GM21576 (cell line): ENCODE measurements around the gene RFC4.

ENCODE experiments used
- ATAC-seq: cut with Tn5 transposase; IDR thresholded peaks from one replicate; pipeline ENCODE4 v1.9.1; 2021; ENCODE audit warnings: mild to moderate bottlenecking, moderate library complexity; ENCODE audit not compliant: unreplicated experiment

RFC4 gene

GRCh38 chr3:186787642-186788481 is 18.4 kb downstream of the RFC4 start:
- ATAC-seq: no peak

- ATAC-seq: no peak
These were observed 19.4 kb downstream of the RFC4 start for GRCh38 chr3:186786922-186787321.

- no peak for ATAC-seq
These were observed 20.7 kb downstream of the RFC4 start for GRCh38 chr3:186785495-186786018.

- no peak for ATAC-seq
These were observed 21.3 kb downstream of the RFC4 start for GRCh38 chr3:186784820-186785494.

GRCh38 chr3:186783731-186784515 is 22.4 kb downstream of the RFC4 start:
- peak; percentile 72 for ATAC-seq

GRCh38 chr3:186783058-186783730 is 23.1 kb downstream of the RFC4 start, which contains the start of gene EIF4A2:
EIF4A2 (plus strand) TSS chr3:186783577; CDS start chr3:186783611, 34 bp downstream.
- ATAC-seq: peak; percentile 51

GRCh38 chr3:186782542-186783057 is 23.7 kb downstream of the RFC4 start:
- ATAC-seq: peak; percentile 22

GRCh38 chr3:186779204-186779603 is 27.1 kb downstream of the RFC4 start:
- ATAC-seq: no peak

- no peak for ATAC-seq
These were observed 30.3 kb downstream of the RFC4 start for GRCh38 chr3:186775999-186776398.

- ATAC-seq: peak; percentile 86
These were observed 33.4 kb downstream of the RFC4 start for GRCh38 chr3:186772701-186773417.

- ATAC-seq: peak; percentile 23
These were observed 34.0 kb downstream of the RFC4 start for GRCh38 chr3:186772281-186772694.

GRCh38 chr3:186760897-186761447 is 45.3 kb downstream of the RFC4 start:
- no peak for ATAC-seq

GRCh38 chr3:186760141-186760833 is 46.0 kb downstream of the RFC4 start:
- ATAC-seq: no peak

- no peak for ATAC-seq
These were observed 46.9 kb downstream of the RFC4 start for GRCh38 chr3:186759231-186759930.

- ATAC-seq: no peak
These were observed 48.5 kb downstream of the RFC4 start for GRCh38 chr3:186757686-186758220.

- no peak for ATAC-seq
These were observed 49.1 kb downstream of the RFC4 start for GRCh38 chr3:186757214-186757613.

GRCh38 chr3:186754871-186755270 is 51.4 kb downstream of the RFC4 start:
- ATAC-seq: no peak

GRCh38 chr3:186754006-186754405 is 52.3 kb downstream of the RFC4 start:
- ATAC-seq: no peak
